K562 (cell line): Measurements from ENCODE around the gene TMEM114. TPM values are rescaled to one million over a fixed set of nuclear protein-coding genes. Genes with fewer than 3 reads are reported as not detected.

ENCODE experiments used
- ATAC-seq: fragments of 200-7000 bp; cut with Tn5 transposase; 3 replicates; pipeline ENCODE4 v1.9.1; 2020; ENCODE audit warnings: moderate library complexity
- BruUV-seq: library from RNA; stranded (reverse); fragments of 400-500 nt; replicated peaks from 2 replicates; lab custom pipeline; 2021; lab: Mats Ljungman, UMichigan
- CTCF ChIA-PET: fragments of 300-600 bp; formaldehyde crosslinking; extraction: SDS; loops from one replicate; lab custom pipeline; 2021; ENCODE audit warnings: low intra/inter-chr PET ratio; lab: Yijun Ruan, JAX
- POLR2A ChIA-PET: fragments of 300-600, 350-650 bp; sonication (Branson Sonifier 250); formaldehyde crosslinking; extraction: SDS; loops from one replicate; lab custom pipeline; 2021; ENCODE audit warnings: antibody characterized with exemption, inconsistent platforms; lab: Yijun Ruan, JAX
- DNase-seq, 4 experiments: peaks; one replicate each; pipeline versions ENCODE4 v3.0.0 to v3.0.0-alpha.2; 2011 to 2018; ENCODE audit warnings: low spot score in 3 of 4, mixed read lengths in 3 of 4; ENCODE audit errors: extremely low read depth in 1 of 4
- FAIRE-seq: peaks from 2 replicates; lab custom pipeline; 2011; peaks lifted over from hg19 to GRCh38; lab: Jason Lieb, UNC
- H2AFZ ChIP-seq: 2 replicates; pipeline ENCODE4 v1.6.0; 2011; ENCODE audit warnings: low read depth, low read length, control low read depth, inconsistent platforms
- H3K27ac ChIP-seq: fragments of 200-600 bp; 3 replicates; pipeline ENCODE4 v1.8.0; 2011; ENCODE audit warnings: low read depth, mild to moderate bottlenecking, control low read depth, inconsistent platforms, low read length, moderate library complexity, mixed read lengths; ENCODE audit errors: extremely low read depth
- H3K27me3 ChIP-seq, 2 experiments: fragments of 300-600 bp in 1 of 2; 2 replicates in 1 of 2; 3 replicates in 1 of 2; pipeline versions ENCODE4 v1.6.0 to v1.8.0; 2011; ENCODE audit warnings: inconsistent platforms in 2 of 2, low read length in 2 of 2, mild to moderate bottlenecking in 1 of 2, mixed read lengths in 1 of 2, moderate library complexity in 1 of 2; ENCODE audit not compliant: control insufficient read depth in 2 of 2, insufficient read depth in 2 of 2
- H3K36me3 ChIP-seq: fragments of 300-600 bp; 3 replicates; pipeline ENCODE4 v1.8.0; 2011; ENCODE audit warnings: mild to moderate bottlenecking, low read length, inconsistent platforms; ENCODE audit not compliant: control insufficient read depth, insufficient read depth
- H3K4me1 ChIP-seq, 2 experiments: fragments of 200-600 bp in 1 of 2; replicated peaks in 1 of 2; 2 replicates in 1 of 2; 3 replicates in 1 of 2; pipeline versions ENCODE4 v1.5.1 to v1.8.0; 2011; ENCODE audit warnings: inconsistent platforms in 2 of 2, low read length in 2 of 2, mild to moderate bottlenecking in 1 of 2, mixed read lengths in 1 of 2, moderate library complexity in 1 of 2; ENCODE audit not compliant: control insufficient read depth in 2 of 2, insufficient read depth in 2 of 2
- H3K4me2 ChIP-seq: 2 replicates; pipeline ENCODE4 v1.6.1; 2011; ENCODE audit warnings: low read length, control low read depth, inconsistent platforms, mixed read lengths; ENCODE audit not compliant: insufficient read depth
- H3K4me3 ChIP-seq: fragments of 200-600 bp; sonication (generic), shearing (Covaris generic); 2 replicates; pipeline ENCODE4 v1.5.1; 2016; ENCODE audit warnings: control low read depth, inconsistent platforms
- H3K79me2 ChIP-seq: fragments of 200-600 bp; 3 replicates; pipeline ENCODE4 v1.8.0; 2011; ENCODE audit warnings: low read length, inconsistent platforms; ENCODE audit not compliant: control insufficient read depth, insufficient read depth
- H3K9ac ChIP-seq, 2 experiments: 2 replicates each; pipeline versions ENCODE4 v1.6.0 to v1.6.1; 2011; ENCODE audit warnings: low read depth in 2 of 2, low read length in 2 of 2, control low read depth in 1 of 2, inconsistent platforms in 1 of 2, mild to moderate bottlenecking in 1 of 2, mixed read lengths in 1 of 2; ENCODE audit not compliant: insufficient read depth in 1 of 2
- H3K9me1 ChIP-seq: one replicate; pipeline ENCODE4 v1.6.0; 2011; ENCODE audit warnings: inconsistent platforms, mild to moderate bottlenecking, low read length, moderate library complexity; ENCODE audit not compliant: control insufficient read depth, insufficient read depth
- H3K9me3 ChIP-seq: replicated peaks from 2 replicates; pipeline ENCODE4 v1.5.1; 2011; ENCODE audit warnings: low read depth, low read length, inconsistent platforms; ENCODE audit not compliant: control insufficient read depth, insufficient read depth
- H4K20me1 ChIP-seq: replicated peaks from 2 replicates; pipeline ENCODE4 v1.6.1; 2011; ENCODE audit warnings: low read length, inconsistent platforms, mixed read lengths; ENCODE audit not compliant: control insufficient read depth, insufficient read depth
- CGGBP1 ChIP-seq: fragments of 250-450 bp; sonication (Bioruptor Pico); IDR thresholded peaks from 2 replicates; pipeline ENCODE4 v1.9.0; 2021; ENCODE audit warnings: mild to moderate bottlenecking
- CTBP1 ChIP-seq: fragments of 450-650 bp; IDR thresholded peaks from 2 replicates; pipeline ENCODE4 v1.6.1; 2016; ENCODE audit warnings: borderline replicate concordance
- EHMT2 ChIP-seq: fragments of 450-650 bp; IDR thresholded peaks from 2 replicates; pipeline ENCODE4 v1.6.1; 2018; ENCODE audit warnings: antibody characterized with exemption
- ID3 ChIP-seq, 2 experiments: fragments of 250-450 bp in 1 of 2; fragments of 450-650 bp in 1 of 2; sonication (Bioruptor Pico) in 1 of 2; IDR thresholded peaks; 2 replicates each; pipeline versions ENCODE4 v1.6.1 to v1.8.0; 2016 to 2021; ENCODE audit warnings: mild to moderate bottlenecking in 2 of 2, moderate library complexity in 2 of 2, missing compliant biosample characterization in 1 of 2, missing genetic modification characterization in 1 of 2
- NKRF ChIP-seq: fragments of 450-650 bp; IDR thresholded peaks from 2 replicates; pipeline ENCODE4 v1.6.1; 2016; ENCODE audit warnings: borderline replicate concordance
- RCOR1 ChIP-seq, 2 experiments: IDR thresholded peaks; 2 replicates each; pipeline ENCODE4 v1.6.1; 2012; ENCODE audit warnings: low read depth in 2 of 2, low read length in 2 of 2, borderline replicate concordance in 1 of 2, improper control_type of control experiment in 1 of 2
- SIN3B ChIP-seq: fragments of 450-650 bp; IDR thresholded peaks from 2 replicates; pipeline ENCODE4 v1.6.1; 2017; ENCODE audit warnings: low read depth, mild to moderate bottlenecking, moderate library complexity
- TCF7 ChIP-seq: sonication (generic); IDR thresholded peaks from 2 replicates; pipeline ENCODE4 v1.6.1; 2016; ENCODE audit warnings: antibody characterized with exemption, borderline replicate concordance
- ZBTB17 ChIP-seq: fragments of 450-650 bp; formaldehyde crosslinking; IDR thresholded peaks from 2 replicates; pipeline ENCODE4 v1.4.0; 2020; ENCODE audit warnings: mild to moderate bottlenecking
- ZC3H8 ChIP-seq: fragments of 450-650 bp; IDR thresholded peaks from 2 replicates; pipeline ENCODE4 v1.6.1; 2017
- ZNF444 ChIP-seq: fragments of 250-450 bp; sonication (Bioruptor Pico); IDR thresholded peaks from 2 replicates; pipeline ENCODE4 v1.4.0; 2020; ENCODE audit warnings: mild to moderate bottlenecking, moderate library complexity
- WGBS: fragments of 100-300 bp; shearing (Covaris generic); methylation state at CpG from one replicate; pipeline ENCODE4 v1.1.6; 2016; ENCODE audit warnings: low coverage, mixed read lengths; ENCODE audit not compliant: insufficient coverage; ENCODE audit errors: missing lambda C conversion rate; 5-methylcytosine and 5-hydroxymethylcytosine counted together
- in situ Hi-C: fragments of 300-500 bp; cut with MboI; formaldehyde crosslinking; loops from 4 replicates; pipeline ENCODE4 v1.15.0; 2018; ENCODE audit warnings: inconsistent platforms, mixed read lengths
- intact Hi-C: fragments of 100-400 bp; cut with micrococcal nuclease; formaldehyde crosslinking; loops from 2 replicates; pipeline ENCODE4 v1.14.2; 2022
- polyA plus RNA-seq, 8 experiments: library from polyadenylated mRNA; depleted of rRNA in 4 of 8; stranded (reverse) in 5 of 8; unstranded in 3 of 8; fragments of >200 nt; fragmentation: Nextera tagmentation in 2 of 8; fragmentation: Illumina TruSeq in 1 of 8; extraction: Ambion mirVana in 2 of 8; extraction: Trizol in 1 of 8; gene quantifications; 2 replicates each; pipeline versions ENCODE4 v1.2.1 to v1.2.3, GENCODE V29; 2011 to 2014; ENCODE audit warnings: inconsistent platforms in 1 of 8, missing spikeins in 1 of 8
- total RNA-seq, 7 experiments: library from RNA; depleted of rRNA in 6 of 7; stranded (reverse); fragments of >200 nt in 6 of 7; fragmentation: Illumina TruSeq in 2 of 7; extraction: Trizol in 2 of 7; gene quantifications; 2 replicates each; pipeline versions ENCODE4 v1.2.1 to v1.2.3, GENCODE V29; 2011 to 2021; ENCODE audit warnings: low replicate concordance in 1 of 7
- TF ChIP-seq, protein P1 (sequence below): sonication (generic); formaldehyde crosslinking; IDR thresholded peaks from 2 replicates; pipeline ENCODE4 v1.8.1; 2023; ENCODE audit warnings: mild to moderate bottlenecking, missing genetic modification reagents
- TF ChIP-seq, protein P2 (sequence below): IDR thresholded peaks from 2 replicates; pipeline ENCODE4 v1.6.1; 2011; ENCODE audit not compliant: insufficient read length; ENCODE audit errors: extremely low read depth
- TF ChIP-seq, protein P3 (sequence below): fragments of 450-650 bp; formaldehyde crosslinking; IDR thresholded peaks from 2 replicates; pipeline ENCODE4 v1.4.0; 2022; ENCODE audit warnings: missing genetic modification characterization
- TF ChIP-seq, protein P4 (sequence below): sonication (generic); formaldehyde crosslinking; IDR thresholded peaks from 2 replicates; pipeline ENCODE4 v1.8.0; 2022; ENCODE audit warnings: mild to moderate bottlenecking, missing genetic modification reagents

Gene TMEM114
- total and polyA plus RNA-seq, 9 of the 15 experiments (the other 6 are each of a cell fraction or from before 2014, with no cell fraction given) = not detected

DNA sequence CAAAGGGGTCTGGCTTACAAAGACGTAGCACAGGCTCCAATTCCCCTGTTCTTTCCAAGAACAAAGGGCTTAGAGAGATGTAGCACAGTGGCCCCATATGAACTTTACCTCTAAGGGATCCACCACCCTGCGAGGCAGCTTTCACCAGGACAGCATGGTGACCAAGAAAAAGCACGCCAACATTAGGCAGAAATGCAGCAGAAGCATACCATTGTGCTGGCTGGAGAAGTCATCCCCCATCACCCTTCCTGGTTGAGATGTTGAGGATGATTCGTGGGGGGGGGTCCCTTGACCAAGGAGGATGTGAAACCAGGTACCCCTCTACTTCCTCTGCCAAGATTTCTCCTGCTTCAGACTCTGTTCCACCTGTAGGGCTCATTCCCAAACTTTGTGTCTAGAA, 48.4 kb downstream of the TMEM114 start:
- 2% methylated on average over 4 of the region's 4 CpGs for WGBS
- Histone ChIP-seq H3K4me2 (no peak overlapping the region), H3K9me3 (no peaks in the 10 kb centered on the region), H3K79me2 (no peaks in the 10 kb centered on the region), H4K20me1 (no peaks in the 10 kb centered on the region), H3K9ac (no peak overlapping the region), H2AFZ (no peak overlapping the region), H3K4me1 (no peaks in the 10 kb centered on the region), H3K9me1 (no peaks in the 10 kb centered on the region), H3K27ac (no peak overlapping the region), H3K36me3 (no peaks in the 10 kb centered on the region), H3K4me3 (no peak overlapping the region), H3K27me3 (peaks cover 0 to 6% of the 10 kb centered on the region in 2 experiments; a peak in 3 of 5 replicates)
- POLR2A ChIA-PET = interaction anchor here (0.6 kb wide), 1 partner anchor 257 kb away, joined by 3 read pairs; no protein-coding TSS in a partner anchor
- no peak for ATAC-seq
- intact Hi-C loops = no loop called here
- in situ Hi-C loops = no loop called here
- no peak for FAIRE-seq
- no TSS peak for BruUV-seq
- no peak for DNase-seq
- CTCF ChIA-PET = no interaction called here
- TF ChIP-seq, protein P1, sequence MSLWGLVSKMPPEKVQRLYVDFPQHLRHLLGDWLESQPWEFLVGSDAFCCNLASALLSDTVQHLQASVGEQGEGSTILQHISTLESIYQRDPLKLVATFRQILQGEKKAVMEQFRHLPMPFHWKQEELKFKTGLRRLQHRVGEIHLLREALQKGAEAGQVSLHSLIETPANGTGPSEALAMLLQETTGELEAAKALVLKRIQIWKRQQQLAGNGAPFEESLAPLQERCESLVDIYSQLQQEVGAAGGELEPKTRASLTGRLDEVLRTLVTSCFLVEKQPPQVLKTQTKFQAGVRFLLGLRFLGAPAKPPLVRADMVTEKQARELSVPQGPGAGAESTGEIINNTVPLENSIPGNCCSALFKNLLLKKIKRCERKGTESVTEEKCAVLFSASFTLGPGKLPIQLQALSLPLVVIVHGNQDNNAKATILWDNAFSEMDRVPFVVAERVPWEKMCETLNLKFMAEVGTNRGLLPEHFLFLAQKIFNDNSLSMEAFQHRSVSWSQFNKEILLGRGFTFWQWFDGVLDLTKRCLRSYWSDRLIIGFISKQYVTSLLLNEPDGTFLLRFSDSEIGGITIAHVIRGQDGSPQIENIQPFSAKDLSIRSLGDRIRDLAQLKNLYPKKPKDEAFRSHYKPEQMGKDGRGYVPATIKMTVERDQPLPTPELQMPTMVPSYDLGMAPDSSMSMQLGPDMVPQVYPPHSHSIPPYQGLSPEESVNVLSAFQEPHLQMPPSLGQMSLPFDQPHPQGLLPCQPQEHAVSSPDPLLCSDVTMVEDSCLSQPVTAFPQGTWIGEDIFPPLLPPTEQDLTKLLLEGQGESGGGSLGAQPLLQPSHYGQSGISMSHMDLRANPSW (CRISPR knock-in tag) = no peak
- TF ChIP-seq, protein P2, sequence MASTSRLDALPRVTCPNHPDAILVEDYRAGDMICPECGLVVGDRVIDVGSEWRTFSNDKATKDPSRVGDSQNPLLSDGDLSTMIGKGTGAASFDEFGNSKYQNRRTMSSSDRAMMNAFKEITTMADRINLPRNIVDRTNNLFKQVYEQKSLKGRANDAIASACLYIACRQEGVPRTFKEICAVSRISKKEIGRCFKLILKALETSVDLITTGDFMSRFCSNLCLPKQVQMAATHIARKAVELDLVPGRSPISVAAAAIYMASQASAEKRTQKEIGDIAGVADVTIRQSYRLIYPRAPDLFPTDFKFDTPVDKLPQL = no peak
- TF ChIP-seq RCOR1 (IDR thresholded peaks at IDR 0.05; ENCODE audit: borderline replicate concordance in 1 of 2, low read depth in 2 of 2, low read length in 2 of 2) (no peak), NKRF (no peak), CGGBP1 (no peak), SIN3B (no peak), EHMT2 (no peak), TCF7 (no peak), ZC3H8 (no peak), ZBTB17 (CRISPR knock-in tag) (no peak), CTBP1 (no peak), ID3 (CRISPR knock-in tag; IDR thresholded peaks at IDR 0.05) (no peak), ID3 (tag; IDR thresholded peaks at IDR 0.05) (no peak), ZNF444 (CRISPR knock-in tag) (no peak)
- TF ChIP-seq, protein P3, sequence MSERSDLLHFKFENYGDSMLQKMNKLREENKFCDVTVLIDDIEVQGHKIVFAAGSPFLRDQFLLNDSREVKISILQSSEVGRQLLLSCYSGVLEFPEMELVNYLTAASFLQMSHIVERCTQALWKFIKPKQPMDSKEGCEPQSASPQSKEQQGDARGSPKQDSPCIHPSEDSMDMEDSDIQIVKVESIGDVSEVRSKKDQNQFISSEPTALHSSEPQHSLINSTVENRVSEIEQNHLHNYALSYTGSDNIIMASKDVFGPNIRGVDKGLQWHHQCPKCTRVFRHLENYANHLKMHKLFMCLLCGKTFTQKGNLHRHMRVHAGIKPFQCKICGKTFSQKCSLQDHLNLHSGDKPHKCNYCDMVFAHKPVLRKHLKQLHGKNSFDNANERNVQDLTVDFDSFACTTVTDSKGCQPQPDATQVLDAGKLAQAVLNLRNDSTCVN = no peak
- TF ChIP-seq, protein P4, sequence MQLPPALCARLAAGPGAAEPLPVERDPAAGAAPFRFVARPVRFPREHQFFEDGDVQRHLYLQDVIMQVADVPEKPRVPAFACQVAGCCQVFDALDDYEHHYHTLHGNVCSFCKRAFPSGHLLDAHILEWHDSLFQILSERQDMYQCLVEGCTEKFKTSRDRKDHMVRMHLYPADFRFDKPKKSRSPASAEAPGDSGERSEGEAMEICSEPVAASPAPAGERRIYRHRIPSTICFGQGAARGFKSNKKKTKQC (CRISPR knock-in tag) = no peak
